Mucosa of rectum (tissue), 2 donors: ENCODE data around the gene GLCCI1.

Source experiments
- H3K27ac ChIP-seq, 2 donors: one replicate each; pipeline ENCODE4 v1.7.0; 2013; ENCODE audit warnings: inconsistent platforms in 2 of 2, low read depth in 2 of 2, low read length in 2 of 2
- H3K27me3 ChIP-seq, 2 donors: one replicate each; pipeline ENCODE4 v1.7.0; 2013; ENCODE audit warnings: low read length in 2 of 2; ENCODE audit not compliant: control insufficient read depth in 2 of 2, insufficient read depth in 2 of 2
- H3K36me3 ChIP-seq, 2 donors: one replicate each; pipeline ENCODE4 v1.7.0; 2013; ENCODE audit warnings: low read length in 2 of 2; ENCODE audit not compliant: control insufficient read depth in 2 of 2, insufficient read depth in 2 of 2
- H3K4me1 ChIP-seq, 2 donors: one replicate each; pipeline ENCODE4 v1.7.0; 2013; ENCODE audit warnings: low read length in 2 of 2, mild to moderate bottlenecking in 1 of 2; ENCODE audit not compliant: control insufficient read depth in 2 of 2, insufficient read depth in 2 of 2
- H3K4me3 ChIP-seq, 2 donors: one replicate each; pipeline ENCODE4 v1.7.0; 2013; ENCODE audit warnings: low read length in 2 of 2
- H3K9ac ChIP-seq, 2 donors: one replicate each; pipeline ENCODE4 v1.7.0; 2013; ENCODE audit warnings: low read length in 2 of 2, low read depth in 1 of 2, mild to moderate bottlenecking in 1 of 2
- H3K9me3 ChIP-seq, 2 donors: one replicate each; pipeline ENCODE4 v1.7.0; 2013; ENCODE audit warnings: low read length in 2 of 2; ENCODE audit not compliant: control insufficient read depth in 2 of 2
- donor health status: healthy.
- donor health status: Normal muscosa, but diverticular disease.

GLCCI1 gene

DNA sequence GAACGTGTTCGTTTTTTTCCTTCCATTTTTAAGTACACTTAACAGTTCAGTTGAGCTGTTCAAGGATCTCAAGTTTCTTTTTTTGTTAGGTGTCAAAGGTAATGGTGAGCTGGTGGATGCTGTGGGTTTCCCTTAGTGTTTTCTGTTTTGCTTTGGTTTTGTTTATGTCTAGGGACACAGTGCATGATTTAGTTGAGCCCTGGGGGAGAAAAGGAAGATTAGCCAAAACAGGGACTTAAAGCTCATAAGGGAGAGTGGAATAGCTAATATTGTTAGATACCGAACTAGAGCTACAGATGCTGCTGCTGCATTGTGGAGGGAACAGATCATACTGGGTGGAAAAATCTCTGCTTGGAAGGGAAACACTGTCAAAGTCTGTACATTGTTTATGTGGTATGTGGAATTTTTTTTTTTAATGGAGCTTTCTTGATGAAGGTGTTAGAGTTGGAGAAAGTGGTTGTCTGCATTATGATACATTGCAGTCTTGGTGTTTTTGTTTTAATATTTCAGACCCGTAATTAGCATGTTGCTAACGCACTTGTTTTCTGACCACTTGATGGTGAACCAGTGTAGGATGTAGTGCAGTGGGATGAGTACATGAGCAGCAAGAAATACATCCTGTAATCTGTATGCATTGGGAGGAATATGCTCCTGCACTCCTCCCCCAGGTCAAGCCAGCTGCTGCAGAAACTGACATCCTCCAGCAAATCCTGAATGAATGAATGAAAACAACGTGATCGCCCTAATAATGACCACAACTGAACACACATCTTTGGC lies 2.1 kb downstream of the GLCCI1 start:
- H3K36me3 ChIP-seq = no peaks in the 10 kb centered on the region
- peak overlapping the region; percentile 55 to 75 for H3K27ac ChIP-seq
- H3K9ac ChIP-seq = peak overlapping the region in 1 of 2 donors; percentile 74
- H3K4me3 ChIP-seq = peak overlapping the region; percentile 83 to 91
- no peaks in the 10 kb centered on the region for H3K27me3 ChIP-seq
- H3K4me1 ChIP-seq = peaks cover 0 to 8% of the 10 kb centered on the region in 2 donors
- no peaks in the 10 kb centered on the region for H3K9me3 ChIP-seq

DNA sequence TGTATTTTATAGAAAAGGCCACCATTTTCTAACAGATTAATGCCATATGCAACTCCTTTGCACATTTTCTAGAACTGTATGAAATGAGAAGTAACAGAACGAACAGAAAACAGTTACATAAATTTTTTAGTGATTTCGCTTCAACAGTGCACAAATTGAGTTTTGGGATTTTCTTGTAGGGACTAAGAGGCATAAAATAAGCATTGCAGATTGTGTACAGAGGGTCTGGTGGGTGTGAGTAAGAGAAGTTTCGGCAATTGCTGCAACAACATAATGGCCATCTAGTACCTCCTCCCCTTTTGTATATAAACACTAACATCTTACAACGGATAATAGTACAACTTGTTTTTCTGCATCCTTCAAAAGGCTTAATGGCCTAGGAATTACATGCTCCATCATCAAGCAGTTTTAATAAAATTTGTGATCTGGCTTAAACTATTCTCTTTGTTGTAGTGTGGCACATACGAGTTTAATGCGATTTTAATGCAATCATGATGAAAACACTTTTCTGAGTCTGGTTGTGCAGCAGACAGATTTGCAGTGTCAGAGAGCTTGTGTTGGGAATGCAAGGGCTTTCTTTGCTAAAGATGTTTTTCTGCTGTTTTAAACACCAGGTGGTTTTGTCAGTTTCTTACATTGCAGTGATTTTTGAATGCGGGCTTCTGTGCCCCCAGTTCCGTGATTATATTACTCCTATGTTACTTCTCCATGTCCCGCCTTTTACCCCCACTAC lies 2.9 kb downstream of the GLCCI1 start:
- Histone ChIP-seq H3K4me1 (peaks cover 0 to 8% of the 10 kb centered on the region in 2 donors), H3K27me3 (no peaks in the 10 kb centered on the region), H3K36me3 (no peaks in the 10 kb centered on the region), H3K9ac (no peak overlapping the region), H3K9me3 (no peaks in the 10 kb centered on the region), H3K27ac (no peak overlapping the region), H3K4me3 (peak overlapping the region; percentile 83 to 91)

DNA sequence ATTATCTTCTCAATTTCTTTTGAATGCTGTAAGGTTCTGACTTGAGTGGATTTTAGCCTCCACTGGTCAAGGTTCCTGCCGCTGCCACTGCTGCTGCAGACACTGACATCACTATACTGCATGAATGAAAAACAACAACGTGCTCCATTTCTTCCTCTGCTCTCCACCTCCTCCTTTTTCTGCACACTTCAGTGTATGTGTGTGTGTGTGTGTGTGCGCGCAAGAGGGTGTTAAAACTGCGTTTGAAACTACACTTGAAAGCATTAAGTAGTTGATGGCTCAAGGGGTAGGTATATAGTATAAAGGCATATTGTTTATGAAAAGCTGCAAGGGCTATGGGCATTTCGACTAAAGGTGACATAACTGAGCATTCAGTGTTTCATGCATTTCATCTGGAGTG lies 3.5 kb downstream of the GLCCI1 start:
- H3K4me3 ChIP-seq = peak overlapping the region; percentile 25 to 91
- no peak overlapping the region for H3K9ac ChIP-seq
- H3K36me3 ChIP-seq = no peaks in the 10 kb centered on the region
- no peaks in the 10 kb centered on the region for H3K9me3 ChIP-seq
- no peaks in the 10 kb centered on the region for H3K27me3 ChIP-seq
- peaks cover 0 to 8% of the 10 kb centered on the region in 2 donors for H3K4me1 ChIP-seq
- no peak overlapping the region for H3K27ac ChIP-seq

DNA sequence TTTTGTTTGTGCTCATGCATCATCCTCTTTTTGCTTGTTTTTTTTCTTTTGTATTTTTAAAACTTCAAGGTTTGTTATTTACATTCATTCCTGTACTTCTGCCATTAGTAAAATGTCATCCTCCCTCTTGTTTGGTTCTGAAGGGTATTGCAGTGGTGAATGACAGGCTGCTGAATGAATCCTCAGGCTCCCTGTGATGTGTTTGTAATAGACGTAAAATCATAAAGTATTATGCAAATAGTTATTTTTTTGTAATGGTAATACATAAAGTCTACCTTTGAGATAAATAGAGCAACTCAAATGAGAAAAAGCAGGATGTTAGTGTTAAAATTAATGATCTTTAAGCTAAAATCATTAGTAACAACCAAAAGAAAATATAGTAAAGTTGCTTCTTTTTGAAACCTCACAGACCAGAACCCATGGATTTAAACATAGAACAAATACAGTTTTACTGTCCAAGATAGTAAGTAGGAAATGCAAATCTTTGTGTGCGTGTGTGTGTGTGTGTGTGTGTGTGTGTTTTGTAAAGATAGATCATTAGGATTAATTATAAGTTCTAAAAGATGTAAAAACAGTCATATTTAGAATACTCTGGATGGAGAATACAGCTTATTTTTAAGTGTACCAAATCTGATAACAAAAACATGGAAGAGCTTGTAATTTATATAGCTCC lies 4.5 kb downstream of the GLCCI1 start:
- H3K27ac ChIP-seq = no peak overlapping the region
- no peaks in the 10 kb centered on the region for H3K9me3 ChIP-seq
- H3K27me3 ChIP-seq = no peaks in the 10 kb centered on the region
- H3K4me3 ChIP-seq = peak overlapping the region in 1 of 2 donors; percentile 40
- peaks cover 0 to 8% of the 10 kb centered on the region in 2 donors for H3K4me1 ChIP-seq
- no peak overlapping the region for H3K9ac ChIP-seq
- no peaks in the 10 kb centered on the region for H3K36me3 ChIP-seq

DNA sequence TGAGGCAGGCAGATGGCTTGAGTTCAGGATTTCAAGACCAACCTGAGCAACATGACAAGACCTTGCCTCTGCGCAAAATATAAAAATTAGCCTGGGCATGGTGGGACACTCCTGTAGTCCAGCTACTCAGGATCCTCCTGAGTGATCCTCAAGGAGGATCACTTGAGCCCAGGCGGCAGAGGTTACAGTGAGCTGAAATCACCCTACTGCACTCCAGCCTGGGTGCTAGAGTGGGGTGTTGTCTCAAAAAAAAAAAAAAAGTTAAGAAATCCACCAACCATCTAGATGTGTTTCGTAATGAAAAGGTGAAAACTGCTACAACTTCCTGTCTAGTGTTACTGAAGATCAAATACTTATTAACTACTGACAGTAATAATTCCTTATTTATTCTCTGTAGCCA lies 8.1 kb downstream of the GLCCI1 start:
- Histone ChIP-seq H3K27me3 (no peaks in the 10 kb centered on the region), H3K4me3 (no peak overlapping the region), H3K27ac (no peak overlapping the region), H3K36me3 (no peaks in the 10 kb centered on the region), H3K9ac (no peak overlapping the region), H3K4me1 (no peaks in the 10 kb centered on the region), H3K9me3 (no peaks in the 10 kb centered on the region)

DNA sequence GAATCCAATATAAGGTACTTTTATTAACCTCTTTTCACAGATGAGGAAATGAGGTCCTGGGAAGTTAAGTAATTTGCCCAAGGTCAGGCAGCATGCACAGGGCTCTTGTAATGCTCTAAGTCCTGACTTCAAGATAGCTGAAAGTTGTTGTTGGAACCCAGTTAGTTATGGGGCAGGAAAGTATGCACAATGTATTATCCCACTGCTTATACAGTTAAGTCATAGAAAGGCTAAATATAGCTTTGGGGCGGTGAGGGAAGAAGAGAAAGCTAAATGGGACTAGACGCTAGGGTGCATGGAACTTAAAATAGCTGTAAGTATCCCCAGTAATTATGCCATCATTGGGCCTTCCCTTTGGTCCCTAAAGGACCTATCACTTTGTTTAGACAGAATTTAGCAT lies 9.2 kb downstream of the GLCCI1 start:
- Histone ChIP-seq H3K9me3 (no peaks in the 10 kb centered on the region), H3K4me3 (no peak overlapping the region), H3K27ac (no peak overlapping the region), H3K4me1 (no peaks in the 10 kb centered on the region), H3K36me3 (no peaks in the 10 kb centered on the region), H3K27me3 (no peaks in the 10 kb centered on the region), H3K9ac (no peak overlapping the region)

DNA sequence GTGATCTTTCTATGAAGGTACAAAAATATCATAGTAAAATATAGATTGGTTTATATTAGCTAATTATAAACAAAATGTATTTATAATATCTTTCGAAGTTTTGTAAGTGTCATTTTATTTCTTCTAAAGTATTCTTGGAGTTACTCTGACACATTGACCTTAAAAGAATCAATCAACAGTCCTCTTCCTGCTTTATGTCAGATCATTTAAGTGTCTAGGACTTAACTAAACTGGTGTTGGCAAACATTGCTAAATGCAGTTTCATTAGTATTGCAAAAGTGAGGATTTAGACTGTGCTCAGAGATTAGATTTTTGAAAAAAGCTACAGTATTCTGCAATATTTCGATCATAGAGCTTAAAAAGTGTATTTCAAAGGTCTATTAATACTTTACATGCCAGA lies 10.3 kb downstream of the GLCCI1 start:
- H3K27ac ChIP-seq = no peak overlapping the region
- no peaks in the 10 kb centered on the region for H3K9me3 ChIP-seq
- H3K4me3 ChIP-seq = no peak overlapping the region
- no peaks in the 10 kb centered on the region for H3K36me3 ChIP-seq
- H3K4me1 ChIP-seq = no peaks in the 10 kb centered on the region
- H3K27me3 ChIP-seq = no peaks in the 10 kb centered on the region
- H3K9ac ChIP-seq = no peak overlapping the region

DNA sequence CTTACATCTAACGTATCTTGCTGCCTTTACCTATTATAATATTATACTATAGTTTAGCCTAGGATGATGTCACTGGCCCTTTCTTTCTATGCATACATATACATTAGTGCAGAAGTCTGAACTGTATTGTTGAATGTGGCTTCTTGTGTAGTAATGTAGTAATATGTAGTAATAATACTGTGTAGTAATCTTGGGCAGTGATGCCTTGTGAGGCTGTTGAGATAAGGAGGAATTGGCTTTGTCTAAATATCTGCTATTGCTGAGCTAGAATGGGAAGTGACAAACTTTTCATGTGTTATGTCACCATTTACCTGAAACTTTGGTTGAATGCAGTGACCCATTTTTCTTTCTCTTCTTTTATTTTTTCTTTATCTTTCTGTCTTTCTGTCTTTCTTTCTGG lies 11.0 kb downstream of the GLCCI1 start:
- Histone ChIP-seq H3K27me3 (no peaks in the 10 kb centered on the region), H3K4me3 (no peak overlapping the region), H3K9ac (no peak overlapping the region), H3K9me3 (no peaks in the 10 kb centered on the region), H3K4me1 (no peaks in the 10 kb centered on the region), H3K36me3 (no peaks in the 10 kb centered on the region), H3K27ac (no peak overlapping the region)

DNA sequence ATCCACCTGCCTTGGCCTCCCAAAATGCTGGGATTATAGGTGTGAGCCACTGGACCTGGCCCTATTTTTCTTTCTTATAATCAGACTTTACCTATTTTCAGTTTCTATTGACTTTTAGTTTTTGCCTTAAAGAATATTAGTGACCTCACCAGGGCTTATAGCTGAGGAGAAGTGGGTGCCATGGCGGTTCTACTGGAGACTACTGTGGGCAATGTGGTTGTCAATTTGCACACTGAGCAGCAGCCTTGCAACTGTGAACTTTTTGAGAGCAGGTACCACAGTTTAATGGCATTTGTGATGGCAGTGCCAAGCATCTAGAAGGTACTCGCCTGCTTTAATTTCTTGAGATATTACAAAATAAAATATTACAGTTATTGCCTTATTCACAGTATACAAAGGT lies 11.5 kb downstream of the GLCCI1 start:
- Histone ChIP-seq H3K36me3 (no peaks in the 10 kb centered on the region), H3K9ac (no peak overlapping the region), H3K27me3 (no peaks in the 10 kb centered on the region), H3K9me3 (no peaks in the 10 kb centered on the region), H3K4me3 (no peak overlapping the region), H3K4me1 (no peaks in the 10 kb centered on the region), H3K27ac (no peak overlapping the region)

DNA sequence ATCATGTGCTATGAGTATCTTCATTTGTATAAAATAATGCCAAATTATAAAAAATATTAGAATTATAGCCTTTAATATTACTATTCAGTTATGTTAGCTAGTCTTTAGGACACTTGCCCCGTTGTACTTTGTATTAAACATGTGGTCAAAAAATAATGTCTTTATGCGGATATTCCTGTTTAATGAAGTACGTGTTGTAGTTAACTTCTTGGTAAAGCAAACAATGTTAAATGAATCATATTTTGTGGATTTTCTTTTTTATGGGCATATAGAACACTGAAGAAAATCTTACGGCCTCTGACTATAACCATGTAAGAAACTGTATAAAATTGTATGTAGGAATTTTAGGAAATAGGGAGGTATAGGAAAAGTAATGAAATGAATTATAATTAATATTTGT lies 14.3 kb downstream of the GLCCI1 start:
- H3K9ac ChIP-seq = no peak overlapping the region
- no peaks in the 10 kb centered on the region for H3K4me1 ChIP-seq
- H3K27me3 ChIP-seq = no peaks in the 10 kb centered on the region
- H3K27ac ChIP-seq = no peak overlapping the region
- no peaks in the 10 kb centered on the region for H3K36me3 ChIP-seq
- H3K9me3 ChIP-seq = no peaks in the 10 kb centered on the region
- no peak overlapping the region for H3K4me3 ChIP-seq
